SU-DHL-6 (cell line): ENCODE measurements around the gene FAM111A.

Source experiments
- H2AFZ ChIP-seq: fragments of 200-600 bp; sonication (generic); 2 replicates; pipeline ENCODE4 v1.6.1; 2014; ENCODE audit warnings: low read depth, mild to moderate bottlenecking, moderate library complexity, mixed read lengths, antibody characterized with exemption, low read length; ENCODE audit not compliant: severe bottlenecking
- H3F3A ChIP-seq: fragments of 200-600 bp; shearing (Covaris generic); 2 replicates; pipeline ENCODE4 v1.6.0; 2016; ENCODE audit warnings: antibody characterized with exemption, mild to moderate bottlenecking; ENCODE audit not compliant: insufficient read depth
- H3K27ac ChIP-seq: fragments of 200-600 bp; sonication (generic); 2 replicates; pipeline ENCODE4 v1.5.1; 2016; ENCODE audit warnings: low read depth, mild to moderate bottlenecking, low read length, moderate library complexity, mixed read lengths
- H3K27me3 ChIP-seq: fragments of 200-600 bp; sonication (generic), shearing (Covaris generic); 2 replicates; pipeline ENCODE4 v1.6.0; 2014; ENCODE audit warnings: mild to moderate bottlenecking, low read length
- H3K36me3 ChIP-seq: fragments of 200-600 bp; sonication (generic); 2 replicates; pipeline ENCODE4 v1.6.1; 2014; ENCODE audit warnings: mild to moderate bottlenecking, low read length, mixed read lengths
- H3K4me2 ChIP-seq: fragments of 300-600, 200-600 bp; shearing (Covaris generic), sonication (generic); 2 replicates; pipeline ENCODE4 v1.6.0; 2014; ENCODE audit warnings: low read length, low read depth, mild to moderate bottlenecking; ENCODE audit not compliant: poor library complexity, severe bottlenecking
- H3K4me3 ChIP-seq: fragments of 200-600 bp; sonication (generic); 2 replicates; pipeline ENCODE4 v1.5.1; 2014; ENCODE audit warnings: antibody characterized with exemption, low read length, mild to moderate bottlenecking, mixed read lengths; ENCODE audit not compliant: insufficient read depth, poor library complexity, severe bottlenecking
- H3K79me2 ChIP-seq: fragments of 200-600 bp; sonication (generic); 2 replicates; pipeline ENCODE4 v1.6.1; 2014; ENCODE audit warnings: mild to moderate bottlenecking, low read length, moderate library complexity; ENCODE audit not compliant: insufficient read depth
- H3K9ac ChIP-seq: fragments of 200-600 bp; sonication (generic); 2 replicates; pipeline ENCODE4 v1.7.0; 2014; ENCODE audit warnings: mild to moderate bottlenecking, low read length
- H3K9me2 ChIP-seq: fragments of 200-600 bp; sonication (generic); replicated peaks from 2 replicates; pipeline ENCODE4 v1.6.1; 2014; ENCODE audit warnings: low read length; ENCODE audit not compliant: insufficient read depth
- H3K9me3 ChIP-seq: fragments of 200-600 bp; sonication (generic); 2 replicates; pipeline ENCODE4 v1.6.1; 2014; ENCODE audit warnings: low read length, mixed read lengths; ENCODE audit not compliant: insufficient read depth
- H4K20me1 ChIP-seq: fragments of 200-600 bp; sonication (generic); 2 replicates; pipeline ENCODE4 v1.6.1; 2014; ENCODE audit warnings: low read depth, mild to moderate bottlenecking, antibody characterized with exemption, low read length, moderate library complexity, mixed read lengths
- EZH2phosphoT487 ChIP-seq: fragments of 200-600 bp; sonication (generic), shearing (Covaris generic); conservative IDR thresholded peaks from 2 replicates; pipeline ENCODE4 v1.6.1; 2018; ENCODE audit warnings: mild to moderate bottlenecking, antibody characterized with exemption, low read length, moderate library complexity, mixed read lengths
- TF ChIP-seq, protein P1 (sequence below): fragments of 200-600 bp; sonication (generic); IDR thresholded peaks from one replicate; pipeline ENCODE4 v1.5.1; 2017; ENCODE audit warnings: antibody characterized with exemption, mild to moderate bottlenecking, low read length, moderate library complexity; ENCODE audit not compliant: insufficient read depth, poor library complexity, severe bottlenecking

The FAM111A gene

DNA sequence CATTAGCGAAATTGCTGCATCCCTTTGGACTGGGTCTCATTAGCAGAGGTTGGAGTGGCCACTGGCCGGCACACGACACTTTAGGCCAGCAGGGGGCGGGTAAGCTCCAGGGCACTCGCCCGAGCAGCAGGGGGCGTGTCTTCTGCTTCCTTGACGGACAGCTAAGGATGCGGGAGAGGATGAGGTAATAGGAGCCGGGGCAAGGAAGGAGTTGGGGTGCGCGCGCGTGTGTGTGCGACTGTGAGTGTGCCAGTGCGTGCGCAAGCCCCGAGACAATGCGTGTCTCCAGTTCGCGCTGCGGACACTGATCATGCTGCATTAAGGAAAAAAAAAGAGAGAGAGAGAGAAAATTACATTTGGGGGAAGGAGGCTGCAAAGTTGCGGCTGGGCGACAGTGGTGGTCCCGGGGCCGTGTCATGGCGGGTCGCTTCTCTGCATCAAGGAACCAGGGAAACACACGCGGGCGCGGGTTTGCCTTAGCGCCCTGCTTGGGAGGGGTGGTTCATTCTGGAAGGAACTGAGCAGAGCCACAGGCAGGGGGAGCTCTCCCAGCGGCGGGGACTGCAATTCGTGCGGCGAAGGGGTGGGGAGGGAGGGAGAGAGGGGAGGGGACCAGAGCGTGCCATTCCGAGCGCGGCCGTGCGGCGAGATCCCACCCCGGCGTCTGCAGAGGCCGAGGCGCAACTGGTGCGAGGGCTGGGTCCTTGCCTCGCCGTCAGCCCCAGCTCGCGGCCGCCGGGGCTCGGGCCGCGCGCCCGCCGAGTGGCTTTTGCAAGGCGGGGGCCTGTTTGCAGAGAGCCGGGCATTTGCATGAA, 29.1 kb downstream of the FAM111A start, which contains the start of gene DTX4:
Gene DTX4, plus strand, starts transcription at position 625 of the 815 bp plus-strand sequence. CDS start 464 bp downstream, outside the sequence.
- H4K20me1 ChIP-seq, result no peaks in the 10 kb centered on the region; the same call in 1 of the 2 replicates
- peak within 1 kb of the TSS; percentile 95 for H2AFZ ChIP-seq
- TF ChIP-seq, protein P1, sequence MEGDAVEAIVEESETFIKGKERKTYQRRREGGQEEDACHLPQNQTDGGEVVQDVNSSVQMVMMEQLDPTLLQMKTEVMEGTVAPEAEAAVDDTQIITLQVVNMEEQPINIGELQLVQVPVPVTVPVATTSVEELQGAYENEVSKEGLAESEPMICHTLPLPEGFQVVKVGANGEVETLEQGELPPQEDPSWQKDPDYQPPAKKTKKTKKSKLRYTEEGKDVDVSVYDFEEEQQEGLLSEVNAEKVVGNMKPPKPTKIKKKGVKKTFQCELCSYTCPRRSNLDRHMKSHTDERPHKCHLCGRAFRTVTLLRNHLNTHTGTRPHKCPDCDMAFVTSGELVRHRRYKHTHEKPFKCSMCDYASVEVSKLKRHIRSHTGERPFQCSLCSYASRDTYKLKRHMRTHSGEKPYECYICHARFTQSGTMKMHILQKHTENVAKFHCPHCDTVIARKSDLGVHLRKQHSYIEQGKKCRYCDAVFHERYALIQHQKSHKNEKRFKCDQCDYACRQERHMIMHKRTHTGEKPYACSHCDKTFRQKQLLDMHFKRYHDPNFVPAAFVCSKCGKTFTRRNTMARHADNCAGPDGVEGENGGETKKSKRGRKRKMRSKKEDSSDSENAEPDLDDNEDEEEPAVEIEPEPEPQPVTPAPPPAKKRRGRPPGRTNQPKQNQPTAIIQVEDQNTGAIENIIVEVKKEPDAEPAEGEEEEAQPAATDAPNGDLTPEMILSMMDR, result peak; percentile 73
- TF ChIP-seq EZH2phosphoT487, result no peak
- H3K36me3 ChIP-seq, result no peaks in the 10 kb centered on the region
- H3K9me2 ChIP-seq, result no peaks in the 10 kb centered on the region
- no peaks in the 10 kb centered on the region for H3K79me2 ChIP-seq
- H3K9ac ChIP-seq, result peak within 1 kb of the TSS; percentile 79
- no peaks in the 10 kb centered on the region for H3K27me3 ChIP-seq
- peak within 1 kb of the TSS; percentile 98 for H3K4me2 ChIP-seq
- peak within 1 kb of the TSS; percentile 98 for H3K4me3 ChIP-seq
- no peaks in the 10 kb centered on the region for H3K9me3 ChIP-seq
- no peaks in the 10 kb centered on the region for H3F3A ChIP-seq
- peak within 1 kb of the TSS; percentile 69 for H3K27ac ChIP-seq

DNA sequence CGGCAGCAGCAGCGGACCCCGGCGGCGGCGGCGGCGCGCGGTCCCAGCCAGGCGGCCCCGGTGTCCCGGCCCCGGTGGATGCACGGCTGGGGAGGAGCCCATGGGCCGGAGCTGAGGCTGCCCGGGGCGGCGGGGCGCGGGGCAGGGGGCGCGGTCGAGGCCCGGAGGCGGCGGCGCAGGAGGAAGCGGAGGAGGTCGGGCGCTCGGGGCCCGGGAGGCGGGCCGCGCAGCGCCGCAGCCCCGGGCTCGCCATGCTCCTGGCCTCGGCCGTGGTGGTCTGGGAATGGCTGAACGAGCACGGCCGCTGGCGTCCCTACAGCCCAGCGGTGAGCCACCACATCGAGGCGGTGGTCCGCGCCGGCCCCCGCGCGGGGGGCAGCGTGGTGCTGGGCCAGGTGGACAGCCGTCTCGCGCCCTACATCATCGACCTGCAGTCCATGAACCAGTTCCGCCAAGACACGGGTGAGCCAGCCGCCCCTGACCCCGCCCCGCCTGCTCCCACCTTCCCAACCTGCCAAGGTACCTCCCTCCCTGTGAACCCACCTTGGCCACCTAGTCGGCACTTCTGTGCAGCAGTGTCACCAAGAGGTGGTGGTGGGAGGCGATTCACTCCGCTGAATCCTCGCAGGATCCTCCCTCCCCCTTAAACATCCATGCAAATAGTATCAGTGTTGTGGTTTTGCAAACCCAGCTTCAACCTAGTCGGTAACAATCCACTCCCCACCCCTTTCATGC, 29.9 kb downstream of the FAM111A start:
- no peak for TF ChIP-seq EZH2phosphoT487
- TF ChIP-seq, protein P1, result no peak
- Histone ChIP-seq H3K9me2 (no peaks in the 10 kb centered on the region), H3K4me2 (peak overlapping the region; percentile 98), H3K27me3 (no peaks in the 10 kb centered on the region), H3F3A (no peaks in the 10 kb centered on the region), H3K36me3 (no peaks in the 10 kb centered on the region), H3K27ac (peak overlapping the region; percentile 69), H3K9me3 (no peaks in the 10 kb centered on the region), H4K20me1 (no peaks in the 10 kb centered on the region; the same call in 1 of the 2 replicates), H2AFZ (peak overlapping the region; percentile 29), H3K9ac (peak overlapping the region; percentile 79), H3K4me3 (peak overlapping the region; percentile 98), H3K79me2 (no peaks in the 10 kb centered on the region)

DNA sequence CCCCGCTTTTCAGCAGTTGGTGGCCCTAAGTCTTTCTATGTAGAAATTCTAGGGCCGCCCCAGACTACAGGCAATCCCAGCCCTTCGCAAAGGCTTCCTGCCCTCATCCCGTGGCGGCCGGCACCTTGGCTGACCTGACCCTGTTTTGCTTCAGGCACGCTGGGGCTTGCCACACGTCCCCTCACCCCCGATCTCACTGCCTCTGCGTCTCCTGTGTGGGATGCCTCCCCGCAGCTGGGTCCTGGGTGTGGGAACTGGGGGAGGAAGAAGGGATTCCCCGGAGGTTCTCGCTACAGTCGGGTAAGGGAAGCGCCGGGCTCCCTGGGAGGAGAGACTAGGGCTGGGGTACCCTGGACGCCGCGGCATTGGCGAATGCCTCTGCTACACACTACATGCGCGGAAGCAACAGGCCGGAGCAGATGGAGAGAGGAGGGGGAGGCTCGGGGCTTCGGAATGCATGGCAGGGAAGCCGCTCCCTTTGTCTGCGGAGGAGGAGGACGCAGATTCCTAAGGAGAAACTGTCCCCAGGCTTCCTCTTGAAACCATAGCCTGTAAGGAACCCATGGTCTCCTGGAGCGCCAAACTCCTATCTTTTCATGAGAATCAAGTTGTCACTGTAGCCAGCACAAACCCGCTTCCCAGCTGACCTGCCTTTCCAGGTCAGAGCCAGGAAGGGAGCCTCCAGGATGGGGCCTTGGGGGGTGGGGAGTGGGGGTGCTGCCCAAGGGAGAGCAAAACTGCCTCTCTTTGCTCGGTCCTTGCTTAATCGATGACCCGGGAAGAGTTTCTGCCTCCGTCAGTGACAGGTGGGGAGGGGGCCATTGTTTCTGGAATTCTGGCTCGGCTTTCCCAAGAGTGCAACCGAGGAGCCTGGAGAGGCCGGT, 30.7 kb downstream of the FAM111A start:
- Histone ChIP-seq H3K27me3 (no peaks in the 10 kb centered on the region), H4K20me1 (no peaks in the 10 kb centered on the region; the same call in 1 of the 2 replicates), H3K9me3 (0 out of 2 replicates have a peak, but pooled peaks cover 4% of the 10 kb centered on the region), H3K36me3 (no peaks in the 10 kb centered on the region), H3K9me2 (no peaks in the 10 kb centered on the region), H3K27ac (no peak overlapping the region), H3K4me3 (peak overlapping the region; percentile 98), H3K9ac (peak overlapping the region; percentile 79), H3K79me2 (no peaks in the 10 kb centered on the region), H3F3A (no peaks in the 10 kb centered on the region), H3K4me2 (peak overlapping the region; percentile 98), H2AFZ (no peak overlapping the region)
- TF ChIP-seq, protein P1, result no peak
- no peak for TF ChIP-seq EZH2phosphoT487
